ENCODE results near the gene SLC37A1. TPM values are rescaled to one million over a fixed set of nuclear protein-coding genes. Genes with fewer than 3 reads are reported as not detected.

Gene SLC37A1
- total and polyA plus RNA-seq, 4 donors, result 2.0 to 7.2 (median 4.3) TPM

GRCh38 chr21:42579456-42580075, 65.9 kb downstream of the SLC37A1 start (continued):
- TF ChIP-seq ZBTB33 (IDR thresholded peaks at IDR 0.05), result no peak
- TF ChIP-seq JUND (IDR thresholded peaks at IDR 0.05), result no peak
- no peak for TF ChIP-seq FOXA1 (IDR thresholded peaks at IDR 0.05)
- TF ChIP-seq, protein P1, sequence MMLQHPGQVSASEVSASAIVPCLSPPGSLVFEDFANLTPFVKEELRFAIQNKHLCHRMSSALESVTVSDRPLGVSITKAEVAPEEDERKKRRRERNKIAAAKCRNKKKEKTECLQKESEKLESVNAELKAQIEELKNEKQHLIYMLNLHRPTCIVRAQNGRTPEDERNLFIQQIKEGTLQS (IDR thresholded peaks at IDR 0.05), result no peak
- no peak for TF ChIP-seq HNF4A (conservative IDR thresholded peaks at IDR 0.05)

GRCh38 chr21:42580076-42580792, 66.6 kb downstream of the SLC37A1 start:
- 95% methylated on average over 16 of the region's 16 CpGs for WGBS
- no peak overlapping the region for H3K4me3 ChIP-seq (ENCODE audit: low read depth in 1 of 3, low read length in 3 of 3)
- H3K9ac ChIP-seq (ENCODE audit: low read depth in 1 of 2, low read length in 2 of 2), result no peak overlapping the region
- DNase-seq (ENCODE audit: low spot score), result no peak
- no peaks in the 10 kb centered on the region for H3K27me3 ChIP-seq (ENCODE audit: control insufficient read depth in 4 of 4, insufficient read depth in 4 of 4, low read length in 3 of 4)
- TF ChIP-seq TAF1 (conservative IDR thresholded peaks at IDR 0.05) (no peak), SP1 (IDR thresholded peaks at IDR 0.05) (no peak), YY1 (IDR thresholded peaks at IDR 0.05) (no peak), ZBTB33 (IDR thresholded peaks at IDR 0.05) (no peak), GABPA (IDR thresholded peaks at IDR 0.05 in 1 of 2, conservative IDR thresholded peaks at IDR 0.05 in 1 of 2) (no peak), NR2F2 (IDR thresholded peaks at IDR 0.05) (no peak), JUND (IDR thresholded peaks at IDR 0.05) (no peak), FOXA2 (IDR thresholded peaks at IDR 0.05) (no peak), HNF4G (IDR thresholded peaks at IDR 0.05) (no peak), RXRA (IDR thresholded peaks at IDR 0.05) (no peak), EGR1 (IDR thresholded peaks at IDR 0.05; ENCODE audit: low read depth in 2 of 2) (no peak), MAX (IDR thresholded peaks at IDR 0.05) (no peak), RAD21 (IDR thresholded peaks at IDR 0.05) (no peak), FOXA1 (IDR thresholded peaks at IDR 0.05) (no peak), HNF4A (conservative IDR thresholded peaks at IDR 0.05) (no peak)
- TF ChIP-seq, protein P2, sequence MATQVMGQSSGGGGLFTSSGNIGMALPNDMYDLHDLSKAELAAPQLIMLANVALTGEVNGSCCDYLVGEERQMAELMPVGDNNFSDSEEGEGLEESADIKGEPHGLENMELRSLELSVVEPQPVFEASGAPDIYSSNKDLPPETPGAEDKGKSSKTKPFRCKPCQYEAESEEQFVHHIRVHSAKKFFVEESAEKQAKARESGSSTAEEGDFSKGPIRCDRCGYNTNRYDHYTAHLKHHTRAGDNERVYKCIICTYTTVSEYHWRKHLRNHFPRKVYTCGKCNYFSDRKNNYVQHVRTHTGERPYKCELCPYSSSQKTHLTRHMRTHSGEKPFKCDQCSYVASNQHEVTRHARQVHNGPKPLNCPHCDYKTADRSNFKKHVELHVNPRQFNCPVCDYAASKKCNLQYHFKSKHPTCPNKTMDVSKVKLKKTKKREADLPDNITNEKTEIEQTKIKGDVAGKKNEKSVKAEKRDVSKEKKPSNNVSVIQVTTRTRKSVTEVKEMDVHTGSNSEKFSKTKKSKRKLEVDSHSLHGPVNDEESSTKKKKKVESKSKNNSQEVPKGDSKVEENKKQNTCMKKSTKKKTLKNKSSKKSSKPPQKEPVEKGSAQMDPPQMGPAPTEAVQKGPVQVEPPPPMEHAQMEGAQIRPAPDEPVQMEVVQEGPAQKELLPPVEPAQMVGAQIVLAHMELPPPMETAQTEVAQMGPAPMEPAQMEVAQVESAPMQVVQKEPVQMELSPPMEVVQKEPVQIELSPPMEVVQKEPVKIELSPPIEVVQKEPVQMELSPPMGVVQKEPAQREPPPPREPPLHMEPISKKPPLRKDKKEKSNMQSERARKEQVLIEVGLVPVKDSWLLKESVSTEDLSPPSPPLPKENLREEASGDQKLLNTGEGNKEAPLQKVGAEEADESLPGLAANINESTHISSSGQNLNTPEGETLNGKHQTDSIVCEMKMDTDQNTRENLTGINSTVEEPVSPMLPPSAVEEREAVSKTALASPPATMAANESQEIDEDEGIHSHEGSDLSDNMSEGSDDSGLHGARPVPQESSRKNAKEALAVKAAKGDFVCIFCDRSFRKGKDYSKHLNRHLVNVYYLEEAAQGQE (IDR thresholded peaks at IDR 0.05), result no peak
- TF ChIP-seq, protein P1 (IDR thresholded peaks at IDR 0.05), result no peak
- TF ChIP-seq, protein P3, sequence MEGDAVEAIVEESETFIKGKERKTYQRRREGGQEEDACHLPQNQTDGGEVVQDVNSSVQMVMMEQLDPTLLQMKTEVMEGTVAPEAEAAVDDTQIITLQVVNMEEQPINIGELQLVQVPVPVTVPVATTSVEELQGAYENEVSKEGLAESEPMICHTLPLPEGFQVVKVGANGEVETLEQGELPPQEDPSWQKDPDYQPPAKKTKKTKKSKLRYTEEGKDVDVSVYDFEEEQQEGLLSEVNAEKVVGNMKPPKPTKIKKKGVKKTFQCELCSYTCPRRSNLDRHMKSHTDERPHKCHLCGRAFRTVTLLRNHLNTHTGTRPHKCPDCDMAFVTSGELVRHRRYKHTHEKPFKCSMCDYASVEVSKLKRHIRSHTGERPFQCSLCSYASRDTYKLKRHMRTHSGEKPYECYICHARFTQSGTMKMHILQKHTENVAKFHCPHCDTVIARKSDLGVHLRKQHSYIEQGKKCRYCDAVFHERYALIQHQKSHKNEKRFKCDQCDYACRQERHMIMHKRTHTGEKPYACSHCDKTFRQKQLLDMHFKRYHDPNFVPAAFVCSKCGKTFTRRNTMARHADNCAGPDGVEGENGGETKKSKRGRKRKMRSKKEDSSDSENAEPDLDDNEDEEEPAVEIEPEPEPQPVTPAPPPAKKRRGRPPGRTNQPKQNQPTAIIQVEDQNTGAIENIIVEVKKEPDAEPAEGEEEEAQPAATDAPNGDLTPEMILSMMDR (IDR thresholded peaks at IDR 0.05; ENCODE audit: low read depth, low read length, missing input control), result no peak
- H3K27ac ChIP-seq (ENCODE audit: low read depth in 1 of 2, low read length in 2 of 2), result no peak overlapping the region
- peaks cover 0 to 2% (median 0%) of the 10 kb centered on the region in 4 donors for H3K9me3 ChIP-seq (ENCODE audit: control insufficient read depth in 4 of 4, low read length in 3 of 4)
- H3K36me3 ChIP-seq (ENCODE audit: control insufficient read depth in 4 of 4, insufficient read depth in 3 of 4, low read depth in 1 of 4, low read length in 3 of 4), result peaks cover 0 to 2% (median 0%) of the 10 kb centered on the region in 4 donors
- no peaks in the 10 kb centered on the region for H3K4me1 ChIP-seq (ENCODE audit: control insufficient read depth in 4 of 4, insufficient read depth in 4 of 4, low read length in 3 of 4)

Data from liver (tissue), 9 donors.